ENCODE results near the gene TMIE.

GRCh38 chr3:46721009-46721408, 19.8 kb downstream of the TMIE start:
- TF ChIP-seq, protein P1, sequence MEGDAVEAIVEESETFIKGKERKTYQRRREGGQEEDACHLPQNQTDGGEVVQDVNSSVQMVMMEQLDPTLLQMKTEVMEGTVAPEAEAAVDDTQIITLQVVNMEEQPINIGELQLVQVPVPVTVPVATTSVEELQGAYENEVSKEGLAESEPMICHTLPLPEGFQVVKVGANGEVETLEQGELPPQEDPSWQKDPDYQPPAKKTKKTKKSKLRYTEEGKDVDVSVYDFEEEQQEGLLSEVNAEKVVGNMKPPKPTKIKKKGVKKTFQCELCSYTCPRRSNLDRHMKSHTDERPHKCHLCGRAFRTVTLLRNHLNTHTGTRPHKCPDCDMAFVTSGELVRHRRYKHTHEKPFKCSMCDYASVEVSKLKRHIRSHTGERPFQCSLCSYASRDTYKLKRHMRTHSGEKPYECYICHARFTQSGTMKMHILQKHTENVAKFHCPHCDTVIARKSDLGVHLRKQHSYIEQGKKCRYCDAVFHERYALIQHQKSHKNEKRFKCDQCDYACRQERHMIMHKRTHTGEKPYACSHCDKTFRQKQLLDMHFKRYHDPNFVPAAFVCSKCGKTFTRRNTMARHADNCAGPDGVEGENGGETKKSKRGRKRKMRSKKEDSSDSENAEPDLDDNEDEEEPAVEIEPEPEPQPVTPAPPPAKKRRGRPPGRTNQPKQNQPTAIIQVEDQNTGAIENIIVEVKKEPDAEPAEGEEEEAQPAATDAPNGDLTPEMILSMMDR (IDR thresholded peaks at IDR 0.05), result no peak
- no peak for TF ChIP-seq POLR2A (IDR thresholded peaks at IDR 0.05)

Measured in suprapubic skin (tissue), 3 donors.